EH (cell line): Measurements from ENCODE around the gene DNMT3L.
A peak's percentile ranks its signal among the peaks of the same experiment; 100 is the strongest.
"Not testable (repeated sequence)": the region's sequence is repeated elsewhere in the genome, so short reads cannot be mapped to it uniquely, and the experiment has no call there.

ENCODE experiments used
- DNase-seq: peaks from one replicate; pipeline ENCODE4 v3.0.0-alpha.2; 2015; ENCODE audit warnings: low read depth

DNMT3L gene

GRCh38 chr21:44294391-44295162, 32.9 kb upstream of the DNMT3L start:
- DNase-seq = peak; percentile 72

GRCh38 chr21:44293551-44294231, 32.0 kb upstream of the DNMT3L start:
- DNase-seq = no peak

- DNase-seq = no peak
These were observed 31.1 kb upstream of the DNMT3L start for GRCh38 chr21:44292812-44293195.

GRCh38 chr21:44291936-44292811, 30.5 kb upstream of the DNMT3L start:
- no peak for DNase-seq

- no peak for DNase-seq
These were observed 29.6 kb upstream of the DNMT3L start for GRCh38 chr21:44291078-44291935.

GRCh38 chr21:44290327-44291077, 28.8 kb upstream of the DNMT3L start:
- no peak for DNase-seq

GRCh38 chr21:44289381-44290010, 27.8 kb upstream of the DNMT3L start:
- no peak for DNase-seq

- DNase-seq = no peak
These were observed 26.8 kb upstream of the DNMT3L start for GRCh38 chr21:44288251-44289110.

- DNase-seq = no peak
These were observed 25.3 kb upstream of the DNMT3L start for GRCh38 chr21:44286716-44287632.

- no peak for DNase-seq
These were observed 24.5 kb upstream of the DNMT3L start for GRCh38 chr21:44286086-44286715.

GRCh38 chr21:44285138-44285992, 23.7 kb upstream of the DNMT3L start, which contains the start of gene AIRE:
TSS of gene AIRE (plus strand) at chr21:44285876. CDS start at chr21:44286007, 131 bp downstream.
- DNase-seq = peak; percentile 73

- no peak for DNase-seq
These were observed 22.3 kb upstream of the DNMT3L start for GRCh38 chr21:44283948-44284347.

- not testable (repeated sequence) for DNase-seq
These were observed 21.6 kb upstream of the DNMT3L start for GRCh38 chr21:44283211-44283785.

GRCh38 chr21:44282370-44282769, 20.7 kb upstream of the DNMT3L start:
- DNase-seq = no peak

GRCh38 chr21:44281801-44282200, 20.1 kb upstream of the DNMT3L start:
- DNase-seq = no peak
